Measurements from ENCODE around the gene GET3. TPM values are rescaled to one million over a fixed set of nuclear protein-coding genes. Genes with fewer than 3 reads are reported as not detected.

GET3 gene
- total RNA-seq, 1 experiment from 2014 or later = 53.9 TPM

- no peak for DNase-seq (ENCODE audit: extremely low read depth, low read depth)
Observed at GRCh38 chr19:12777217-12778016, 40.1 kb downstream of the GET3 start.

- no peak for DNase-seq (ENCODE audit: extremely low read depth, low read depth)
Observed at GRCh38 chr19:12778017-12778904, 41.0 kb downstream of the GET3 start.

- no peak for DNase-seq (ENCODE audit: extremely low read depth, low read depth)
Observed at GRCh38 chr19:12778905-12779161, 41.5 kb downstream of the GET3 start.

DNA sequence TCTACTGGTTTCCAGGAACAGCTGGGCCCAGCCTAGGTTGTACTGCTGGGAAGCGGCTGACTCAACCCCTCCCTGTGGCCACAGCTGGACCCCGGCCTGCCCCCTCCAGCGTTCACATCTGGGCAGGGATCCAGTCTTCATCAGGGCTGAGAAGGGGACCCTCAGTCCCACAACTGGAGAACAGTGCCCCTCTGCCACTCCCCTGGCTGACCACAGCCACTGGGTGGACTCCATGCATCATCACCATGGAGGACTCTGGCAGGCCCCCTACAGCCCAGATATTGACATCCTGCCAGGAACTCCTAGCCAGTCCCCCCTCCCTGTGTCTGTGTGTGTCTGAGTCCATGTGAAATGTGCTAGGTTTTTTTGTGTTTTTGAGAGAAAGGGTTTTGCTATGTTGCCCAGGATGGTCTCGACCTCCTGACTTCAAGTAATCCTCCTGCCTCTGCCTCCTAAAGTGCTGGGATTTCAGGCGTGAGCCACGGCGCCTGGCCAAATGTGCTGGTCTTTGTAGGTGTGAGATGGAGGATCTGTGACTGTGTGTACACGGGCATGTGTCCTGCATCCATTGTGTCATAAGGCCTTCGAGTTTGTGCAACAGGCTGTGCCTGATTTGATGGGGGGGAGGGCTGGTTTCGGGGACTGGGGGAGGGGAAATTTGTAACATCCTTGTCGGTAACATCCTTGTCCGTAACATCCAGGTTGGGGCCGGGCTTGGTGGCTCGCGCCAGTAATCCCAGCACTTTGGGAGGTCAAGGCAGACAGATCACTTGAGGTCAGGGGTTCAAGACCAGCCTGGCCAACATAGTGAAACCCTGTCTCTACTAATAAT, 42.1 kb downstream of the GET3 start:
- no peak for DNase-seq (ENCODE audit: extremely low read depth, low read depth)

- no peak for DNase-seq (ENCODE audit: extremely low read depth, low read depth)
Observed at GRCh38 chr19:12782174-12782423, 44.8 kb downstream of the GET3 start.

- DNase-seq (ENCODE audit: extremely low read depth, low read depth) = no peak
Observed at GRCh38 chr19:12782424-12783290, 45.4 kb downstream of the GET3 start.

DNA sequence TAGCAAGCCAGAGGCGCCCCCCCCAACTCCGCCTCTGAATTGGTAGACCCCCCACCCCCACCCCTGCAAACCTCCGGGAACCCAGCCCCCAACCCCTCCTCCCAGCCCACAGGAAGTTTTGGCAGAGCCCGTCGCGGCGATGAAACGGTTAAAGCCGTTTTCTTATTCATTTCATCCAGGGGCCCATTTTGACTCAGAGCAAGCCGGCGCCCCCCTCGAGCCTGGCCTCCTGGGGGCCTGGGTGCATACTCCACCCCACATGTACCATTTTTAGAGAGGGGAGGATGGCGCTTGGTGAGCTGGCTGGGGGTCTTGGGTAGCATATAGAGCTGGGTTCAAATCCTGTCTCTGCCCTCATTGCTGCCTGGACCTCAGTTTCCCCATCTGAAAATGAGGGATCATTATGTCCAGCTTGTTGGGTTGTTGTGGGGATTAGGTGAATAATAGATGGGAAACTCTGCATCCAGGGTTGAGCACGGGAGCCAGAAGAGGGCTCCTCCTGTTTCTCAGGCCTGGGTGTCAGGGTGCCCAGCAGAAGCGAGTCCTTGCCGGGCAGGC, 46.1 kb downstream of the GET3 start:
- no peak for DNase-seq (ENCODE audit: extremely low read depth, low read depth)

GRCh38 chr19:12783849-12784393, 46.6 kb downstream of the GET3 start:
- DNase-seq (ENCODE audit: extremely low read depth, low read depth) = no peak

- DNase-seq (ENCODE audit: extremely low read depth, low read depth) = no peak
Observed at GRCh38 chr19:12784394-12784870, 47.1 kb downstream of the GET3 start.

GRCh38 chr19:12784871-12785430, 47.7 kb downstream of the GET3 start:
- DNase-seq (ENCODE audit: extremely low read depth, low read depth) = no peak

GRCh38 chr19:12785431-12786031, 48.2 kb downstream of the GET3 start:
- DNase-seq (ENCODE audit: extremely low read depth, low read depth) = no peak

GRCh38 chr19:12786141-12786870, 49.0 kb downstream of the GET3 start:
- no peak for DNase-seq (ENCODE audit: extremely low read depth, low read depth)

GRCh38 chr19:12786952-12787351, 49.7 kb downstream of the GET3 start:
- DNase-seq (ENCODE audit: extremely low read depth, low read depth) = no peak

DNA sequence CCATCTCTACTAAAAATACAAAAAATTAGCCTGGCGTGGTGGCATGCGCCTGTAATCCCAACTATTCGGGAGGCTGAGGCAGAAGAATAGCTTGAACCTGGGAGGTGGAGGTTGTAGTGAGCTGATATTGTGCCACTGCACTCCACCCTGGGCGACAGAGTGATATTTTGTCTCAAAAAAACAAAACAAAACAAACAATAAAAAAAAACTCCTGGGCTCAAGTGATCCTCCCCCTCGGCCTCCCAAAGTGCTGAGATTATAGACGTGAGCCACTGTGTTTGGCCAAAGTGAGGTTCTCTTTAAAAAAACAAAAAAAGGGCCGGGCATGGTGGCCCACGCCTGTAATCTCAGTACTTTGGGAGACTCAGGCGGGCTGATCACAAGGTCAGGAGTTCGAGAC, 50.2 kb downstream of the GET3 start:
- DNase-seq (ENCODE audit: extremely low read depth, low read depth) = no peak

GRCh38 chr19:12788042-12788681, 50.9 kb downstream of the GET3 start:
- DNase-seq (ENCODE audit: extremely low read depth, low read depth) = no peak

- DNase-seq (ENCODE audit: extremely low read depth, low read depth) = no peak
Observed at GRCh38 chr19:12788682-12789097, 51.4 kb downstream of the GET3 start.

DNA sequence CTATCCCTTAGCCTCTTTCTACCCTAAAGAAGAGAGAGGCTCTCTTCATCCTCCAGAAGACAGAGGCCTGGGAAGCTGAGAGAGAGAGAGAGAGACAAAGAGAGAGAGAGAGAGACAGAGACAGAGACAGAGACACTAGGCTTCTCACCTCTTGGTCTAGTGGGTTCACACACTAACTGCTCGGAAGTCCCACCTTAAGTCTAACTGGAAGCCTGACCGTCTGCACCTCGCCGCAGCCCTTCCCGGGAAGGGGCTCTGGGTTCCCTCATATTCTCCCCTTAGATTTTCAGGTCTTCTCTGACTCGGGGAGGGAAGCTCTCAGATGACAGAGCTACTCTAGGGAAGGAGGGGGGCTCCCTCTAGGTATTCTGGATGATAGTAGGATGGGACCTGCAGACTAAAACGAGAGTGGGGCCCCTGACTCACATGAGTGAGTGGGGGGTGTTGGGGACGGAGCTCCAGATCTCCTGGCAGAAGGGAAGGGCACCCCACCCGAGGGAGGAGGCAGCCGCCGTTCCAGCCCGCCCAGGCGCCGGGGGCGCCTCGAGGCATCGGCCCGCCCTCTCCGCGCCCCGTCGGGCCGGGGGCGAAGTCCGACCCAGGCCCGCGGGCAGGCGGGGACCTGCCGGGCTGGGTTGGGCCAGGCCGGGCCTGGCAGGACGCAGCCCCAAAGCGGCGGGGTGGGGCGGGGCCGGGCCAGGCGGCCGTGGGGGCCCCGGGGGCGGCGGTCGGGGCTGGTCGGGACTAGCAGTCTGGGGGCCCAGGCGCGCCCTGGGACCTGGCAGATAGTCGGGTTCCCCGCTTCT, 52.0 kb downstream of the GET3 start:
- no peak for DNase-seq (ENCODE audit: extremely low read depth, low read depth)
